Measurements from ENCODE around the gene UNC13D. TPM values are rescaled to one million over a fixed set of nuclear protein-coding genes. Genes with fewer than 3 reads are reported as not detected.
"Not testable (repeated sequence)": the region's sequence is repeated elsewhere in the genome, so short reads cannot be mapped to it uniquely, and the experiment has no call there.

The UNC13D gene
- total RNA-seq, 1 donor from 2014 or later, result 206 TPM

- intact Hi-C loops (cut with micrococcal nuclease), result no loop called here
Observed at GRCh38 chr17:75822119-75822799, 21.9 kb downstream of the UNC13D start.

- intact Hi-C loops (cut with micrococcal nuclease), result no loop called here
Observed at GRCh38 chr17:75821552-75821951, 22.7 kb downstream of the UNC13D start.

GRCh38 chr17:75820094-75821080, 23.8 kb downstream of the UNC13D start:
- intact Hi-C loops (cut with micrococcal nuclease), result no loop called here

- intact Hi-C loops (cut with micrococcal nuclease), result no loop called here
Observed at GRCh38 chr17:75819678-75820077, 24.5 kb downstream of the UNC13D start.

GRCh38 chr17:75819116-75819515, 25.1 kb downstream of the UNC13D start:
- intact Hi-C loops (cut with micrococcal nuclease), result no loop called here

GRCh38 chr17:75818326-75818885, 25.8 kb downstream of the UNC13D start:
- intact Hi-C loops (cut with micrococcal nuclease), result no loop called here

GRCh38 chr17:75817571-75817970, 26.6 kb downstream of the UNC13D start:
- intact Hi-C loops (cut with micrococcal nuclease), result no loop called here

- intact Hi-C loops (cut with micrococcal nuclease), result no loop called here
Observed at GRCh38 chr17:75816693-75817092, 27.5 kb downstream of the UNC13D start.

- intact Hi-C loops (cut with micrococcal nuclease), result no loop called here
Observed at GRCh38 chr17:75815399-75815798, 28.8 kb downstream of the UNC13D start.

GRCh38 chr17:75814900-75815373, 29.3 kb downstream of the UNC13D start:
- intact Hi-C loops (cut with micrococcal nuclease), result no loop called here

- intact Hi-C loops (cut with micrococcal nuclease), result no loop called here
Observed at GRCh38 chr17:75814021-75814395, 30.2 kb downstream of the UNC13D start.

GRCh38 chr17:75813081-75814020, 30.9 kb downstream of the UNC13D start:
- intact Hi-C loops (cut with micrococcal nuclease), result no loop called here

- intact Hi-C loops (cut with micrococcal nuclease), result no loop called here
Observed at GRCh38 chr17:75812096-75813013, 31.8 kb downstream of the UNC13D start.

GRCh38 chr17:75811174-75811573, 33.0 kb downstream of the UNC13D start:
- intact Hi-C loops (cut with micrococcal nuclease), result no loop called here

- intact Hi-C loops (cut with micrococcal nuclease), result not testable (repeated sequence)
Observed at GRCh38 chr17:75810756-75811155, 33.4 kb downstream of the UNC13D start.

GRCh38 chr17:75810216-75810615, 34.0 kb downstream of the UNC13D start:
- intact Hi-C loops (cut with micrococcal nuclease), result no loop called here

GRCh38 chr17:75809631-75810111, 34.5 kb downstream of the UNC13D start:
- intact Hi-C loops (cut with micrococcal nuclease), result no loop called here

- intact Hi-C loops (cut with micrococcal nuclease), result no loop called here
Observed at GRCh38 chr17:75808905-75809621, 35.1 kb downstream of the UNC13D start.

GRCh38 chr17:75808549-75808904, 35.7 kb downstream of the UNC13D start:
- intact Hi-C loops (cut with micrococcal nuclease), result no loop called here
